ENCODE data around the gene DCHS1. TPM values are rescaled to one million over a fixed set of nuclear protein-coding genes. Genes with fewer than 3 reads are reported as not detected.
A peak's percentile ranks its signal among the peaks of the same experiment; 100 is the strongest.

Gene DCHS1
- total and polyA plus RNA-seq, 4 donors: 0.68 to 8.9 (median 5.8) TPM

- H3K4me1 ChIP-seq (ENCODE audit: control insufficient read depth in 4 of 4, insufficient read depth in 4 of 4, low read length in 3 of 4): peaks cover 7 to 58% (median 43%) of the 10 kb centered on the region in 4 donors
- peak; percentile 80 for DNase-seq (ENCODE audit: low spot score)
- H3K9me3 ChIP-seq (ENCODE audit: control insufficient read depth in 4 of 4, low read length in 3 of 4): no peaks in the 10 kb centered on the region
- peak overlapping the region; percentile 77 to 86 for H3K27ac ChIP-seq (ENCODE audit: low read depth in 1 of 2, low read length in 2 of 2)
- TF ChIP-seq REST (IDR thresholded peaks at IDR 0.05) (peak; percentile 21), NR2F2 (IDR thresholded peaks at IDR 0.05) (peak; percentile 57), YY1 (IDR thresholded peaks at IDR 0.05) (no peak), FOXA1 (IDR thresholded peaks at IDR 0.05) (no peak), JUND (IDR thresholded peaks at IDR 0.05) (peak; percentile 87 to 92), FOXA2 (IDR thresholded peaks at IDR 0.05) (no peak), CTCF (IDR thresholded peaks at IDR 0.05; ENCODE audit: low read depth, low read length, missing input control) (no peak), HNF4G (IDR thresholded peaks at IDR 0.05) (no peak), GABPA (IDR thresholded peaks at IDR 0.05 in 1 of 2, conservative IDR thresholded peaks at IDR 0.05 in 1 of 2) (peak; percentile 66 to 81), MAX (IDR thresholded peaks at IDR 0.05) (no peak), HNF4A (conservative IDR thresholded peaks at IDR 0.05) (peak in 1 of 2 donors; percentile 11), SP1 (IDR thresholded peaks at IDR 0.05) (peak; percentile 70), ZBTB33 (IDR thresholded peaks at IDR 0.05) (no peak), TAF1 (conservative IDR thresholded peaks at IDR 0.05) (no peak), ATF3 (IDR thresholded peaks at IDR 0.05) (peak; percentile 21), RXRA (IDR thresholded peaks at IDR 0.05) (peak in 1 of 2 donors; percentile 10), RAD21 (IDR thresholded peaks at IDR 0.05) (peak in 1 of 2 donors; percentile 27), EGR1 (IDR thresholded peaks at IDR 0.05; ENCODE audit: low read depth in 2 of 2) (no peak)
- no peak overlapping the region for H3K4me3 ChIP-seq (ENCODE audit: low read depth in 1 of 3, low read length in 3 of 3)
- H3K36me3 ChIP-seq (ENCODE audit: control insufficient read depth in 4 of 4, insufficient read depth in 3 of 4, low read depth in 1 of 4, low read length in 3 of 4): peaks cover 7 to 30% (median 27%) of the 10 kb centered on the region in 4 donors
- no peaks in the 10 kb centered on the region for H3K27me3 ChIP-seq (ENCODE audit: control insufficient read depth in 4 of 4, insufficient read depth in 4 of 4, low read length in 3 of 4)
- 30% methylated on average over 11 of the region's 11 CpGs for WGBS
- H3K9ac ChIP-seq (ENCODE audit: low read depth in 1 of 2, low read length in 2 of 2): peak overlapping the region in 1 of 2 donors; percentile 5
These were observed 49.0 kb downstream of the DCHS1 start for GRCh38 chr11:6606471-6607189.
